ENCODE results near the gene DNAJC28. TPM values are rescaled to one million over a fixed set of nuclear protein-coding genes. Genes with fewer than 3 reads are reported as not detected.

DNAJC28 gene, protein sequence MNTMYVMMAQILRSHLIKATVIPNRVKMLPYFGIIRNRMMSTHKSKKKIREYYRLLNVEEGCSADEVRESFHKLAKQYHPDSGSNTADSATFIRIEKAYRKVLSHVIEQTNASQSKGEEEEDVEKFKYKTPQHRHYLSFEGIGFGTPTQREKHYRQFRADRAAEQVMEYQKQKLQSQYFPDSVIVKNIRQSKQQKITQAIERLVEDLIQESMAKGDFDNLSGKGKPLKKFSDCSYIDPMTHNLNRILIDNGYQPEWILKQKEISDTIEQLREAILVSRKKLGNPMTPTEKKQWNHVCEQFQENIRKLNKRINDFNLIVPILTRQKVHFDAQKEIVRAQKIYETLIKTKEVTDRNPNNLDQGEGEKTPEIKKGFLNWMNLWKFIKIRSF
- not detected for polyA plus RNA-seq (2012; ENCODE audit: insufficient read depth, insufficient read length, low read depth)

DNA sequence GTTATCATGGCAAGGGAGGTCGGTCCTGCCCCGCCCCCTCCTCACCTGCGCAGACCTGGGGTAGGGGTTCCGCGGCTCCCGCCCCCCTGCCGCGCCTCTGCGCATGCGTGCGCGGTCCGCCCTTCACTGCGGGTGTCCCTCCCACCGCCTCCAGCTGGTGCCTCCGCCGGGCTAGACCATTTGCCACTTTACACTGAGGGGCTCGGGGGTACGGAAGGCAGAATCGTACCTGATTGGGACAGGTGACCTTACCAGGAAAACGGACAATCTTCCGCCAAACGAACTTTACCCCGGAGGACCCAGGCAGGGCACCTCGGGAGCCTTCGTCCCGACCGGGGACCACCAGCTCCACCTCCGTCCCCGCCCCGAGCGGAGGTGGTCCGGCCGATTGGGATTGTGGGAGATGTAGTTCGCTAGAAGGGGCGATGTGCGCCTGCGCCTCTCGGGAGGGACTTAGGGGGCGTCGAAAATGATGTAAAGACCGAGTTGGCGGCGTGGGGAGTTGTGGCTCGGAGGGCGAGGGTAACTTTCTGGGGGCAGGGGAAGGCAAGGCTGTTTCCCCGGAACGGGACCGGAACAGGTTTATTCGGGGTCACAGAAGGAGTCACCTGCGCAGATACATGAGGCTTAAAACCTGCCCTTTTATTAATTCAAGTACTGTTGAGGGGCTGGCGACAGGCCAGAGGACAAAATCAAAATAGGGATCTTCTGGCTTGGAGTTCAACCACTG is at the start of gene DNAJC28:
Gene DNAJC28 (minus strand): TSS at position 344 of the 730 bp plus-strand sequence. CDS start 2,323 bp downstream, outside the sequence.
- Histone ChIP-seq H3K9me3 (no peaks in the 10 kb centered on the region), H3K4me3 (ENCODE audit: low read depth, low read length) (peak within 1 kb of the TSS; percentile 91), H3K4me1 (no peaks in the 10 kb centered on the region), H3K36me3 (no peaks in the 10 kb centered on the region), H3K27me3 (no peaks in the 10 kb centered on the region)
- peak; percentile 96 for DNase-seq
- TF ChIP-seq, protein P1, sequence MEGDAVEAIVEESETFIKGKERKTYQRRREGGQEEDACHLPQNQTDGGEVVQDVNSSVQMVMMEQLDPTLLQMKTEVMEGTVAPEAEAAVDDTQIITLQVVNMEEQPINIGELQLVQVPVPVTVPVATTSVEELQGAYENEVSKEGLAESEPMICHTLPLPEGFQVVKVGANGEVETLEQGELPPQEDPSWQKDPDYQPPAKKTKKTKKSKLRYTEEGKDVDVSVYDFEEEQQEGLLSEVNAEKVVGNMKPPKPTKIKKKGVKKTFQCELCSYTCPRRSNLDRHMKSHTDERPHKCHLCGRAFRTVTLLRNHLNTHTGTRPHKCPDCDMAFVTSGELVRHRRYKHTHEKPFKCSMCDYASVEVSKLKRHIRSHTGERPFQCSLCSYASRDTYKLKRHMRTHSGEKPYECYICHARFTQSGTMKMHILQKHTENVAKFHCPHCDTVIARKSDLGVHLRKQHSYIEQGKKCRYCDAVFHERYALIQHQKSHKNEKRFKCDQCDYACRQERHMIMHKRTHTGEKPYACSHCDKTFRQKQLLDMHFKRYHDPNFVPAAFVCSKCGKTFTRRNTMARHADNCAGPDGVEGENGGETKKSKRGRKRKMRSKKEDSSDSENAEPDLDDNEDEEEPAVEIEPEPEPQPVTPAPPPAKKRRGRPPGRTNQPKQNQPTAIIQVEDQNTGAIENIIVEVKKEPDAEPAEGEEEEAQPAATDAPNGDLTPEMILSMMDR (IDR thresholded peaks at IDR 0.05; ENCODE audit: low read depth, low read length): no peak

DNA sequence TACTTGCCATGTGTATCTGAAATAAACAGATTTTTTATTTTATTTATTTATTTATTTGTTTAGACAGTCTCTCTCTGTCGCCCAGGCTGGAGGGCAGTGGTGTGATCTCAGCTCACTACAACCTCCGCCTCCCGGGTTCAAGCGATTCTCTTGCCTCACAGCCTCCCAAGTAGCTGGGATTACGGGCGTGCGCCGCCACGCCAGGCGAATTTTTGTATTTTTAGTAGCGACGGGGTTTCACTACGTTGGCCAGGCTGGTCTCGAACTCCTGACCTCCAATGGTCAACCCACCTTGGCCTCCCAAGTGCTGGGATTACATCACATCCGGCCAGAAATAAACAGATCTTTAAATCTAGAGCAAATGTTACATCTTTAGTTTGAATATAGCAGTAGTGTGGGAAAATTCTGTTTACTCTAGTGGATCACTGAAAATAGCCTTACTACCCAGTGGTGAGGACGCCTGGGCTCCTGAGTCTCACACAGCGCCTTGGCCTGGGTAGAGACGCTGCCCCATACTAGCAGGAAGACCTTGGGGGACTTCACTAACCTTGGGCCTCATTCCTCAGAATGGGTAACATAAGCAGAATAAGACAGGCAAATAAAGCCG is 49.7 kb upstream of the DNAJC28 start:
- TF ChIP-seq, protein P1 (IDR thresholded peaks at IDR 0.05; ENCODE audit: low read depth, low read length): no peak
- Histone ChIP-seq H3K4me1 (no peaks in the 10 kb centered on the region), H3K9me3 (no peaks in the 10 kb centered on the region), H3K36me3 (peaks cover 34% of the 10 kb centered on the region), H3K27me3 (no peaks in the 10 kb centered on the region), H3K4me3 (ENCODE audit: low read depth, low read length) (peak overlapping the region; percentile 99)
- no peak for DNase-seq

DNA sequence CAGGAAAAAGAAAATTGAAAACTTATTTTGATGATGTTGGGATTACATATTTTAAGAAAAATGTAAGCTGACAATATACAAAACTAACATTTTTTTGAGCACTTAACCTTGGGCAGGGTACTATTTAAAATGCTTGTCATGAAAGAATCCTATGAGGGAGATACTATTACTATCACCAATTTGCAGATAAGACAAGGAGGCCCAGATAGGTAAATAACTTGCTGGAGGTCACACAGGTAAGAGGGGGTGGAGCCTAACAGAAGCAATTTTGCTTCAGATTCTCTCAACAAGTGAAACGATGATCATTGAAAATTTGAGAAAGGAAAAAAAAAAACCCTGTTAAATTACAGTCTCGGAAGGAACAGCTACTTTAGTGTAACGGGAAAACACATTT is 49.2 kb upstream of the DNAJC28 start:
- no peaks in the 10 kb centered on the region for H3K27me3 ChIP-seq
- TF ChIP-seq, protein P1 (IDR thresholded peaks at IDR 0.05; ENCODE audit: low read depth, low read length): no peak
- H3K36me3 ChIP-seq: peaks cover 37% of the 10 kb centered on the region
- H3K4me1 ChIP-seq: no peaks in the 10 kb centered on the region
- H3K4me3 ChIP-seq (ENCODE audit: low read depth, low read length): peak overlapping the region; percentile 99
- no peak for DNase-seq
- H3K9me3 ChIP-seq: no peaks in the 10 kb centered on the region

DNA sequence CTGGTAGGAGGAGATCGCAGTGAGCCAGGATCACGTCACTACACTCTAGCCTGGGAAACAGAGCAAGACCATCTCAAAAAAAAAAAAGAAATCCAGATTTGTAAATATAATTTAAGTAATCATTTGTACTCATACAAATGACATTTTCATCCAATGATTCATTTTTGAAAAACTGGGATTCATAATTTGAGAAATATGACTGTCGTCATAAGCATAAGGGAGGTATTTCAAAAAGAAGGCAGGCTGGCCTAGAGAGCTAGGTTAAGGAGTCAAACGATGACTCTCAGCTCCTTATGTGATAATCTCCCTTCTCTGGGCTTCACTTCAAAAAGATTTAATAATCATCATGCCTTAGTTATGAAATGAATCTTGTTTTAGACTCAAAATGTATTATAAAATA is 48.1 kb upstream of the DNAJC28 start:
- TF ChIP-seq, protein P1 (IDR thresholded peaks at IDR 0.05; ENCODE audit: low read depth, low read length): no peak
- DNase-seq: no peak
- Histone ChIP-seq H3K9me3 (no peaks in the 10 kb centered on the region), H3K4me3 (ENCODE audit: low read depth, low read length) (no peak overlapping the region), H3K4me1 (no peaks in the 10 kb centered on the region), H3K27me3 (no peaks in the 10 kb centered on the region), H3K36me3 (peaks cover 47% of the 10 kb centered on the region)

DNA sequence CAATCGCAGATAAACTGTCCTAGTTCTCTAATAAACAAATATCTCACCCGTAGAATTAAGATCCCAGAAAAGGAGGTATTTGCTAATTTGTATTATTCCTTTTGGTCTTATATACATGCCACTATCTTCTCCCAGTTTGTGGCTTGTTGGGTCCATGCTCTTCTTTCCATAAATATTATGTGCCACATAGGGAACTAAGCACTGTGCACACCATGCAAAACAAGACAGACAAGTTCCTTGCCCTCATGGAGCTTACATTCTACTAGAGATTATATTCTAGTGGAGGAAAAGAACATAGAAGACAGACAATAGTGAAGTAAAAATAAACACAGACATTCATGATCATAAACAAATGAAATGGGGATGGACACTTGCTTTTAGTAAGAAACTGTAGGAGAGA is 45.7 kb upstream of the DNAJC28 start:
- no peaks in the 10 kb centered on the region for H3K4me1 ChIP-seq
- no peaks in the 10 kb centered on the region for H3K9me3 ChIP-seq
- H3K27me3 ChIP-seq: no peaks in the 10 kb centered on the region
- DNase-seq: no peak
- no peak overlapping the region for H3K4me3 ChIP-seq (ENCODE audit: low read depth, low read length)
- peaks cover 70% of the 10 kb centered on the region for H3K36me3 ChIP-seq
- TF ChIP-seq, protein P1 (IDR thresholded peaks at IDR 0.05; ENCODE audit: low read depth, low read length): no peak
